Brain microvascular endothelial cell (primary cell): ENCODE measurements around the gene EAF2.
"Not testable (repeated sequence)": the region's sequence is repeated elsewhere in the genome, so short reads cannot be mapped to it uniquely, and the experiment has no call there.

Experiments
- DNase-seq: peaks from one replicate; pipeline ENCODE4 v3.0.0-alpha.2; 2020
- H3K27ac ChIP-seq: fragments of 250-450 bp; sonication (Bioruptor Pico); 2 replicates; pipeline ENCODE4 v1.5.1; 2020; ENCODE audit warnings: mild to moderate bottlenecking, moderate library complexity
- H3K27me3 ChIP-seq: fragments of 250-450 bp; sonication (Bioruptor Pico); replicated peaks from 2 replicates; pipeline ENCODE4 v1.5.1; 2020; ENCODE audit warnings: mild to moderate bottlenecking
- H3K36me3 ChIP-seq: fragments of 250-450 bp; sonication (Bioruptor Pico); replicated peaks from 2 replicates; pipeline ENCODE4 v1.5.1; 2020; ENCODE audit warnings: mild to moderate bottlenecking
- H3K4me3 ChIP-seq: 2 replicates; pipeline ENCODE4 v1.5.1; 2011; ENCODE audit warnings: low read depth, mild to moderate bottlenecking, control low read depth, low read length, moderate library complexity
- CTCF ChIP-seq: IDR thresholded peaks from 2 replicates; pipeline ENCODE4 v1.5.1; 2011; ENCODE audit warnings: low read depth, mild to moderate bottlenecking, moderate library complexity, low read length, control low read depth, inconsistent platforms; ENCODE audit errors: missing control alignments
- in situ Hi-C: cut with HindIII; loops from 2 replicates; pipeline ENCODE4 v1.10.0; 2017; ENCODE audit warnings: low sequenced_read_pairs, low pct_ligation_motif_present

Gene EAF2

GRCh38 chr3:121836481-121836880 is 1.5 kb downstream of the EAF2 start:
- Histone ChIP-seq H3K27ac (no peak overlapping the region), H3K36me3 (no peaks in the 10 kb centered on the region), H3K27me3 (no peaks in the 10 kb centered on the region), H3K4me3 (no peak overlapping the region)
- in situ Hi-C loops: no loop called here
- DNase-seq: no peak
- no peak for TF ChIP-seq CTCF

- no peak for TF ChIP-seq CTCF
- in situ Hi-C loops: no loop called here
- DNase-seq: no peak
- Histone ChIP-seq H3K27me3 (no peaks in the 10 kb centered on the region), H3K27ac (no peak overlapping the region), H3K36me3 (no peaks in the 10 kb centered on the region), H3K4me3 (no peak overlapping the region)
These were observed 5.0 kb downstream of the EAF2 start for GRCh38 chr3:121839962-121840361.

GRCh38 chr3:121844892-121845291 is 9.9 kb downstream of the EAF2 start:
- no peak overlapping the region for H3K27ac ChIP-seq
- DNase-seq: no peak
- H3K36me3 ChIP-seq: no peaks in the 10 kb centered on the region
- H3K27me3 ChIP-seq: no peaks in the 10 kb centered on the region
- no peak for TF ChIP-seq CTCF
- in situ Hi-C loops: no loop called here
- no peak overlapping the region for H3K4me3 ChIP-seq

GRCh38 chr3:121852256-121852655 is 17.2 kb downstream of the EAF2 start:
- DNase-seq: no peak
- in situ Hi-C loops: no loop called here
- Histone ChIP-seq H3K36me3 (no peaks in the 10 kb centered on the region), H3K27me3 (no peaks in the 10 kb centered on the region), H3K27ac (no peak overlapping the region), H3K4me3 (no peak overlapping the region)
- TF ChIP-seq CTCF: no peak

- H3K4me3 ChIP-seq: no peak overlapping the region
- TF ChIP-seq CTCF: peak; percentile 25
- peak; percentile 6 for DNase-seq
- no peaks in the 10 kb centered on the region for H3K36me3 ChIP-seq
- no peaks in the 10 kb centered on the region for H3K27me3 ChIP-seq
- in situ Hi-C loops: no loop called here
- H3K27ac ChIP-seq: no peak overlapping the region
These were observed 20.5 kb downstream of the EAF2 start for GRCh38 chr3:121855555-121855954.

GRCh38 chr3:121857778-121858177 is 22.8 kb downstream of the EAF2 start:
- H3K4me3 ChIP-seq, H3K36me3 ChIP-seq, DNase-seq, H3K27ac ChIP-seq, in situ Hi-C loops, H3K27me3 ChIP-seq: not testable (repeated sequence)

- H3K27ac ChIP-seq, in situ Hi-C loops, H3K36me3 ChIP-seq, H3K4me3 ChIP-seq, H3K27me3 ChIP-seq, DNase-seq: not testable (repeated sequence)
These were observed 28.2 kb downstream of the EAF2 start for GRCh38 chr3:121863247-121863646.
